Adipose tissue (tissue), 3 donors: ENCODE measurements around the gene TMCC3. TPM values are rescaled to one million over a fixed set of nuclear protein-coding genes. Genes with fewer than 3 reads are reported as not detected.

Experiments
- H3K27ac ChIP-seq: one replicate; pipeline ENCODE4 v1.5.1; 2013; ENCODE audit warnings: low read depth, low read length
- WGBS, 3 donors: extraction: QIAGEN DNeasy Blood & Tissue Kit; methylation state at CpG; one replicate each; pipeline ENCODE4 v1.1.7; 2013; 5-methylcytosine and 5-hydroxymethylcytosine counted together
- polyA plus RNA-seq, 3 donors: library from polyadenylated mRNA; stranded (reverse); fragments of 200-250 nt; gene quantifications; one replicate each; pipeline ENCODE4 v1.2.3, GENCODE V29; 2013
- donor health status: healthy with polysubstance abuse.
- donor health status: Bipolar disorder and iron deficiency.
- donor health status: healthy.

Gene TMCC3
- polyA plus RNA-seq, 3 donors = 1.9 to 4.1 (median 3.8) TPM

GRCh38 chr12:94643606-94644005 lies 6.8 kb downstream of the TMCC3 start:
- 63 to 91% (median 65%) methylated on average over 3 of the region's 3 CpGs for WGBS, 3 donors
- peak overlapping the region; percentile 33 for H3K27ac ChIP-seq

GRCh38 chr12:94641283-94641682 lies 9.1 kb downstream of the TMCC3 start:
- 94 to 97% (median 96%) methylated on average over 7 of the region's 7 CpGs for WGBS, 3 donors
- H3K27ac ChIP-seq = no peak overlapping the region

GRCh38 chr12:94640134-94640928 lies 10.0 kb downstream of the TMCC3 start:
- 55 to 82% (median 63%) methylated on average over 10 of the region's 10 CpGs for WGBS, 3 donors
- H3K27ac ChIP-seq = no peak overlapping the region

- H3K27ac ChIP-seq = no peak overlapping the region
- WGBS, 3 donors = 63 to 84% (median 65%) methylated on average over 1 of the region's 1 CpG
Observed at GRCh38 chr12:94638521-94638920, 11.8 kb downstream of the TMCC3 start.

- no peak overlapping the region for H3K27ac ChIP-seq
- WGBS, 3 donors = 94 to 95% (median 95%) methylated on average over 4 of the region's 4 CpGs
Observed at GRCh38 chr12:94637390-94638113, 12.8 kb downstream of the TMCC3 start.

- no peak overlapping the region for H3K27ac ChIP-seq
- WGBS, 3 donors = 82 to 85% (median 85%) methylated on average over 3 of the region's 3 CpGs
Observed at GRCh38 chr12:94636462-94637085, 13.8 kb downstream of the TMCC3 start.

- WGBS, 3 donors = 78 to 96% (median 94%) methylated on average over 2 of the region's 2 CpGs
Observed at GRCh38 chr12:94634717-94635116, 15.6 kb downstream of the TMCC3 start.

GRCh38 chr12:94633401-94633800 lies 17.0 kb downstream of the TMCC3 start:
- WGBS, 3 donors = 69 to 98% (median 97%) methylated on average over 1 of the region's 1 CpG
- no peak overlapping the region for H3K27ac ChIP-seq

More at GRCh38 chr12:94634717-94635116, 15.6 kb downstream of the TMCC3 start:
- H3K27ac ChIP-seq = no peak overlapping the region

GRCh38 chr12:94631058-94631457 lies 19.3 kb downstream of the TMCC3 start:
- 82 to 88% (median 84%) methylated on average over 3 of the region's 3 CpGs for WGBS, 3 donors

GRCh38 chr12:94628819-94629472 lies 21.4 kb downstream of the TMCC3 start:
- no peak overlapping the region for H3K27ac ChIP-seq
- WGBS, 3 donors = 90 to 92% (median 92%) methylated on average over 6 of the region's 6 CpGs

More at GRCh38 chr12:94631058-94631457, 19.3 kb downstream of the TMCC3 start:
- H3K27ac ChIP-seq = no peak overlapping the region

- WGBS, 3 donors = 84 to 98% (median 95%) methylated on average over 4 of the region's 4 CpGs
- no peak overlapping the region for H3K27ac ChIP-seq
Observed at GRCh38 chr12:94628369-94628768, 22.0 kb downstream of the TMCC3 start.

GRCh38 chr12:94625531-94625930 lies 24.8 kb downstream of the TMCC3 start:
- no peak overlapping the region for H3K27ac ChIP-seq
- 83 to 95% (median 95%) methylated on average over 6 of the region's 6 CpGs for WGBS, 3 donors

GRCh38 chr12:94623161-94623920 lies 27.0 kb downstream of the TMCC3 start:
- H3K27ac ChIP-seq = no peak overlapping the region
- 78 to 80% (median 80%) methylated on average over 11 of the region's 11 CpGs for WGBS, 3 donors

GRCh38 chr12:94622475-94622874 lies 27.9 kb downstream of the TMCC3 start:
- 28 to 49% (median 30%) methylated on average over 4 of the region's 4 CpGs for WGBS, 3 donors
- H3K27ac ChIP-seq = no peak overlapping the region

- no peak overlapping the region for H3K27ac ChIP-seq
- WGBS, 3 donors = 34 to 47% (median 45%) methylated on average over 7 of the region's 7 CpGs
Observed at GRCh38 chr12:94621662-94622359, 28.5 kb downstream of the TMCC3 start.

GRCh38 chr12:94620621-94621020 lies 29.7 kb downstream of the TMCC3 start:
- WGBS, 3 donors = 67 to 95% (median 92%) methylated on average over 3 of the region's 3 CpGs
- H3K27ac ChIP-seq = no peak overlapping the region

GRCh38 chr12:94618995-94619695 lies 31.2 kb downstream of the TMCC3 start:
- WGBS, 3 donors = 88 to 91% (median 90%) methylated on average over 6 of the region's 6 CpGs
- H3K27ac ChIP-seq = no peak overlapping the region
